GM12801 (cell line): ENCODE results near the gene SLC35A2.

Experiments used
- CTCF ChIP-seq: IDR thresholded peaks from one replicate; pipeline ENCODE4 v1.5.1; 2011; ENCODE audit warnings: control low read depth; ENCODE audit not compliant: insufficient read length; ENCODE audit errors: extremely low read depth

SLC35A2 gene

DNA sequence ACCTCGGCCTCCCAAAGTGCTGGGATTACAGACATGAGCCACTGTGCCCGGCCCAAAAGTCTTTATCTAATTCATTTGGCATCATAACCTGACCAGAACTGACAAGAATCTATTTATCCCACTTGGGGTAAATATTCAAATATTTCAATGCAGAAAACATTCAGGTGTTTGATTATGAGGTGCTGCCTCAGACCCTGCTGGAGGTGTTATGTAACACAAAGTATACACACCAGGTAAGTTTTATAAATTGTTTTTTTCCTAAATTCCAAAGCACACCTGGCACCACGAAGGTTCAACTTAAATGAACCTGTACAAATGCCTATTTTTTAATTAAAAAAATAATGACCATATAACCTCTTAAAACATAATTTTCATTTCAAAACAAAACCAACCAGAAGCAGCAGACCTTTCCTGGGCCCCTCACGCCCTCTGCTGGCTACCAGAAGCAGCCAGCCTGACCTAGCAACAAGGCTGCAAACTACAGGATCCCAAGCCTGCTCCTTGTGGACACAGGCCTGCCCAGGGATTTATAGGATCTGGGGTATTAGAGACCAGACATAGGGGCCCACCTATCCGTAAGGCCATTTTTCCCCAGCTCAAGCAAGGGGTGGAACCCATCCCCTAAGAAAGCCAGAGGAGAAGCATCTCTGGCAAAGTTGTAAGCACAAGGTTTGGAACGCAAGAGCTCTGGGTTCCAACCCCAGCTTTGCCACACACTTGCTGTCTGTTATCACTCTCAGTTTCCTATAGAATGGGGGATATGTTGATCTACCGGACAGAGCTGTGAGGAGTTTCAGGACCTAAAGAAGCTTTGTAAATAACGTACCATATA lies 34.3 kb upstream of the SLC35A2 start:
- no peak for TF ChIP-seq CTCF

DNA sequence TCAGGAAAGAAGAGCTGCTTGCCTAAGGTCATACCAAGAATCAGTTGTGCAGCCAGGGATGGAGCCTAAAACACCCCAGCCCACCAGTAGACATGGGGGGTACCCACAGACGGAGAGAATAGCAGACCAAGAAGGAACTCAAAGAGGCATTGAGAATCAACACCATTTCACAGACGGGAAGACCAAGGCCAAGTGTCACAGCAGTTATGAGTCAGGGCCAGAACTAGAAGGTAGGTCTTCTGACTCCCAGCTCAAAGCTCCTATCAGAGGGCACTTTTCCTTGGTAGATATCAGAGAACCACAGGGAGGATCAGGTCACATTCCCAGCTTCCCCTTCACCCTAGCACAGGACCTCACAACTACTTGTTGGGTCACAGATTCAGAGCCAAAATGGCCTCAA lies 31.4 kb upstream of the SLC35A2 start:
- no peak for TF ChIP-seq CTCF

- TF ChIP-seq CTCF, result no peak
These were observed 29.0 kb upstream of the SLC35A2 start for GRCh38 chrX:48940404-48940955.

DNA sequence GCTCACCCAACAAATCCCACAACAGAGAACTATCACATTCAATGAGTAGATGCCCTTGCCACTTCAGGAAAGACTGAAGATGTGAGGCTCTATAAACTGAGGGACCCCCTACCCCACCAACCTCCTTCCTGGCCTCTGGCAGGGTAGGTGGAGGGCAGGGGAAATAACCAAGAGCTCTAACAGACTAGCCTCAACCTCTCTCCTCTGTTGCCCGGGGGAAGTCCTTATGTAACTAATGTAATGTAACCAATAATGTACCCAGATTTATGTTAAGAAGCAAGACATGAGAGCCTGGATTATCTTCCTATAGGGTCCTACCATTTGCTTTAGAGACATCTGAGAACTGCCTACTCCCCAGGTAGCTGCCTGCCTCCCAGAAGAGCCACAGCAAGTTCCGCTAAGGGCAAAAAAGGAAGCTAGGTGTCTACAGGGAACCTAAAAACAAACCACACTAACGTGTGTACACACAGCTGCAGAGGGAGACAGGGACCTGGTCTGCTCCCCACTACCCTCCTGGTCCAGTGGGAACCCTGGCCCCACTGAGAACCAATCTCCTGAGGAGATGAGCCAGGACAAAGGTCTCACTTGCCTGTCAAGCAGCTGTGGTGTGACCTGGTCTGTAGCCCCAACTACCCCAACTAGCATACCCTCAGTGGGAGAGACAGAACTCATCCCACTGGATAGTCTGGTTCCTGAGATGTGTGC lies 28.2 kb upstream of the SLC35A2 start:
- TF ChIP-seq CTCF, result no peak

- TF ChIP-seq CTCF, result no peak
These were observed 27.4 kb upstream of the SLC35A2 start for GRCh38 chrX:48938721-48939425.

DNA sequence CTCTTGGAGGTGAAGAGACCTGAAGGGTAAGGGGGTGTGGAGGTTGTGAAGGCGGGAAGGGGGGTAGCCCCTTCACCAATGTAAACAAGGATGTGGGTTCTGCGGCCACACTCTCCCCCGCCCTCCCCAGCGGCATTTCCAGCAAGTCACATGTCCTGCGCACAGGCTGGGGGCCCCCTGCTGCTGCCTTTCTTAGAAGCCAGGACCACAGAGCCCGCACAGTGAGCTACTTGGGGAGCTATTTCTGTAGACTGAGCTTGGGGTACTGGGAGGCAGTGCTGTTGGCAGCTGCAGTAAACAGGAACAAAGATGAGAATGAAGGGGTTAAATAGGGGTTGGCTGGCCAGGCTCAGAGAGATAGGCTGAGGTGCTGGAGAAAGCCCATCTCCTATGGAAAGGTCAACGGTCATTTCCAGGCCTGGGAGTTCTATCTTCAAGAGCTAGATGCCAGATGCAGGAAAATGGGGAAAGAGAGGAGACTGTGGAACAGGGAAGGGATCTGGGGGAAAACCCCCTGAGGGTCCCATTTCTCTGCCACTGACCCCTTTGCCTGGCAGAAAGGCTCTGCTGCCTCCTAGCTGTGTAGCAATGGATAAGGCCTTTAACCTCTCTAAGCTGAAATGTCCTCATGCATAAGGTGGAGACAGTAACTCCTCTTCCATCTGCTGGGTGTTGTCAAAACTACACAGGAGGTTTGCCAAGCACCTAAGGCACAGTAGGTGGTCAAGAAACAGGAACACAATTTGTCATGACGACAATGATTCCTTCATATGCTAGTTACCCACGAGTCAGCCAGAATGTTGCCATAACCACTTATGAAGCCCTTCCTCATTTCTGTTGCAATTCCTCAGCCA lies 25.8 kb upstream of the SLC35A2 start:
- TF ChIP-seq CTCF, result no peak
